HG02852 (cell line): Measurements from ENCODE around the gene CAPN13.

Experiments used
- ATAC-seq: cut with Tn5 transposase; IDR thresholded peaks from one replicate; pipeline ENCODE4 v1.9.1; 2021; ENCODE audit warnings: mild to moderate bottlenecking, moderate library complexity; ENCODE audit not compliant: unreplicated experiment

CAPN13 gene

DNA sequence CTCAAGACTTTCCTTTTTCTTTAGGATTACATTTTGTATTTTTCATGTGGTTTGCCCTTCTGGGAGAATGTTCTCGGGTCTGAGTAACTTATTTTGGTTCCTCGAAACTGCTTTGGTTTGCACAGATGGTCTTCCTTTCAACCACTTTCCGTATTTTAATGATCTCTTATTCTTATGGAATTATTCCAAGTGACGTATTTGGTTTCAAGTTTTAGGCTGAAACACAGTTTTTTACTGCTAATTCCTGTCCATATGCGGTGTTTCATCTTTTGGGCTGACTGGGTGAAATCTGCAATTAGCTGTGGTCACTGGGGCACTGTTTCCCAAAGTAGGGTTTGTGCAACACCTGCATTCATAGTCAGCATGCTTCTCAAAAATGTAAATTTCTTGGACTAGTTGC lies 122.7 kb downstream of the CAPN13 start:
- no peak for ATAC-seq

DNA sequence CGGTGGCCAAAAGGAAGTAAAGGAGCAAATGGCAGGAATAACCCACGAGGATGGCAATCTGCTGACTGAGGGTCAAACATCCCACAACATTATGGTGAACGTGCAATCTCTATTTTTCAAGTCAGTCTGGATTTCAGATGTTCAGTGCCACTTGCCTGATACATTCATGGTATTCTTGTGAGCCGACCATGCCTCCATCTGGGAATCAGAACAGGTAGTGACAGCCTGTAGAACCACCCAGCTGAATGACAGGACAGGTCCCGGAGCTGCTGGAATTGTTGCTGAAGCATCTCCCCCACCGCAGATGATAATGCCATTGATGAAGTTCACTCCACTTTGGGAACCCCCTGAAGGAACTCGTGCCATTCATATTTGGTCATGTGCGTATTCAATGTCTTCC lies 123.2 kb downstream of the CAPN13 start:
- no peak for ATAC-seq

DNA sequence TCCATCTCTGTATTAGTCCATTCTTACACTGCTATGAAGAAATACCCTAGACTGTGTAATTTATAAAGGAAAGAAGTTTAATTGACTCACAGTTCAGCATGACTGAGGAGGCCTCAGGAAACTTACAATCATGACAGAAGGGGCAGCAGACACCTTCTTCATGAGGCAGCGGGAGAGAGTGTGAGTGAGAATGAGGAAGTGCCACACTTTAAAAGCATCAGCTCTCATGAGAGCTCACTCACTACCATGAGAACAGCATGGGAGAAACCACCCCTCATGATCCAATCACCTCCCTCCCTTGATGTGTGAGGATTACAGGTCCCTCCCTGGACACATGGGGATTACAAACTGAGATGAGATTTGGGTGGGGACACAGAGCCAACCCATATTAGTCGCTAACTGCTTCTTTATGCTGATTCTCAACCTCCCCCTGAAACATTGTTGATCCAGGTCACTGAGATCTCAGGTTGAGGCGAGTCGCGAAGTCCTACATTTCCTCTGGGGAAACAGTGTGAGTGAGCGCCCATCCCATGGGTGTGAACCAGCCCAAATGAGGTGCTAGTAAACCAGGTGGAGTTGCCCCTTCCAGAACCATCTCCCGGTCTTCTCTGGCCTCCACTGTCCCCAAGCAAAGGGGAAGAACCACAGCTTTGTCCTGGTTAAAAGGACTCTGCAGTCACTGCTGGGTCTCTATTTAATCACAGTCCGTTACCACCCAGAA lies 123.8 kb downstream of the CAPN13 start:
- no peak for ATAC-seq

DNA sequence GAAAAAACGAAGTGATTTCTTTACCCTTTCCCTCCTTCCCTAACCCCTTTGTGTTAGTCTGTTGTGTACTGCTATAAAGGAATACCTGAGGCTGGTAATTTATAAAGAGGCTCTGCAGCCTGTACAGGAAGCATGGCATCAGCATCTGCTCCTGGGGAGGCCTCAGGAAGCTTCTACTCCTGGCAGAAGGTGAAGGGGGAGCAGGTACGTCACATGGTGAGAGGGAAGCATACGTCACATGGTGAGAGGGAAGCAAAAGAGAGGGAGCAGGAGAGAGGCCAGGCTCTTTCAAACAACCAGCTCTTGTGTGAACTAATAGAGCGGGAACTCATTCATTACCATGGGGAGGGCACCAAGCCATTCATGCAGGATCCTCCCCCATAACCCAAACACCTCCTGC lies 126.2 kb downstream of the CAPN13 start:
- no peak for ATAC-seq

DNA sequence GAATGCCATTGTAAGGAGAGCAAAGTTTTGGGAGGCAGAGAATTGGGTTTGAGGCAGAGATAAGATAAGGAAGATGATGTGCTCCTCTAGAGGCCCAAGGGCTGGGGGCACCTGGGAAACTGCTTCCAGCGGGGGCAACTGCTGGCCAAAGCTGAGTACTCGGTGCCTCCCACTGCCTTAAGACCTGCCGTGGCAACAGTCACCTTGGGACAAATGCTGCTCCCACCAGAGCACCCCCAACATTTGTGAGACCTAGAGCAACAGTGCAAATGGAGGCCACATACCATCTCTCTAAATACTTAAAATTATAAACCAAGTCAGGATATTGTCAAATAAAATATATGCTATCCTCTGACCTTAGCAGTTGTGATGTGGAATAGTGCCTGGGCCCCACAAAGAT lies 127.1 kb downstream of the CAPN13 start:
- no peak for ATAC-seq

DNA sequence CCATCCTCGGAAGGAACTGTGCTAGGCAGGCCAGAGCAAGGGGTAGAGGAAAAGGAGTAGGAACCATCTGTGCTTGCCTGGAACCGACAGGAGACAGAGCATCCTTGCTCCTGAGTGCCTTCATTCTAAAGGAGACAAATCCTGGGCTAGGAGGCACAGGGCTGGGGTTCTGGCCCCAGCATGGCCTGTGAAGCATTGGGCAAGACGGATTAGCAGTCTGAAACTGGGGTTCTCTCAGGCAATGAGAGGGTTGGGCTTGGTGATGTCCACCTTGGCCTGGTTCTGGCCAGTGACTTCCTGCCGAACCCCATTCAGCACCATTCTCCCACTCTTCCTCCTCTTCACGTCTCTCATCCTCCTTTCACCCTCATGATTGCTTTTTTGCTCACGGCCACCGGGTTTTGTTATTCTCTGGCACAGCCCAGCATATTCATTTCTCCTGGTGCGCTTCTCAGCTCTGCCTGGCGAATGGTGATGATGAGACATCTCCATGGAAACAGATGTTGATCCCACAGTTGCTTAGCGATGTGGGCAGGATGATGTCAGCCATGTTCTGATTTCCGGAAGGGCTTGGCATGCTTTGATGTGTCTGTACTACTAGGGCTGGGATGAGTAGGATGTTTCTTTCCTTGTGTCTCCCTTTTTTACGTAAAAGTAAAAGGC lies 127.7 kb downstream of the CAPN13 start:
- ATAC-seq, result no peak

DNA sequence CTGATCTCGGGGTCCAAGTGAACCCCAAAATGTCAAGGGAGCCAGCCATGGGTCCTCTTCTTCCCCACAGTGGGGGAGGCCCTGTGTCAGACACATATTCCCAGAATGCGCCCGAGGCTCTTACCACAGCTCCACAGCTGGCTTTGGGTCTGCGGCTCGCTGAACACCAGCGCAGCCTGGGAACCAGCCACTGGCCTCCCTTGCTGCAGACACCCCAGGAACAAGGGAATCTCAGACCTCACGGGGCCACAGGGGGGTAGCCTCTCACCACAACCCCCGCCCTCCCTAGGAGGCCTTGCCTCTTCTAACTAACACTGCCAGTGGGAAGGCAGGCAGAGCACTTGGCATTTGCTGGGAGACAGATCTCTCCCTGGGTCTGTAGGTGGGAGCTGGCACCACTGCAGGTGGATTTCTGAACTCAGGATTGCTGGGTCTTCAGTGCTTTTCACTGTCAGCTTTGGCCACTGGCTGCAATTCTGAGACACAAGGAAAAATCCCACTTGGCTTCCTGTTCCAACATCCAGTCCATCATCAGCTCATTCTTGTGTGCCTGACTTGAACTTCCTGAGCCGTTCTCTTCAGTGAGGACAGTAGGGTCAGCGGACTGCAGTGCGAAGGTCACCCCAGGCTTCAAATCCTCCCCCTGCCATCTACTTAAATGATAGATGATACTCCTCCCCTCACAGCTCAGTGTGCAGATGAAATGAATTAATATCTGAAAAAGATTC lies 128.7 kb downstream of the CAPN13 start:
- no peak for ATAC-seq

DNA sequence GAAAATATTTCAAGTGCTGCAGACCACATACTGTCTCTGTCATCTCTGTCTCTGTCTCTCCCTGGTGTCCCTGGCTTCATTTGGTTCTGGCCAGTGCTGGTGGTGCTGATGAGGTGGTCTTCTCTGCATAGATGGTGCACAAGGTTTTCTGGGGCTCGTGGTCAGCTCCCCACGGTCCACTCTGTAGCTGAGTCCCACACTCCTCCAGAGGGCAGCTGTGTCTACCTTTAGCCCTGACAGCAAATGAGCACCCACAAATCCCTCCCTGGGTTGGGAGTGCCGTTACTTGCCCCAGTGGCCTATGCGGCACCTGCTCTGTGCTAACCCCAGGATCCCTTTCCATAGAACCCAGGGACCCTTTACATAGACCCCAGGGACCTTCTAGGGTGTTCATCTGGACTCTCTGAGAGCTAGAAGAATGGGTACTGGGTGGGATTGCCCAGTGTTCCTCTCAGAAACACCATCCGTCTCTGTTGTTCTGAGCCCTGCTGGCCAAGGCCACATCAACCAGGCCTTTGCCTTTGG lies 129.3 kb downstream of the CAPN13 start:
- no peak for ATAC-seq

DNA sequence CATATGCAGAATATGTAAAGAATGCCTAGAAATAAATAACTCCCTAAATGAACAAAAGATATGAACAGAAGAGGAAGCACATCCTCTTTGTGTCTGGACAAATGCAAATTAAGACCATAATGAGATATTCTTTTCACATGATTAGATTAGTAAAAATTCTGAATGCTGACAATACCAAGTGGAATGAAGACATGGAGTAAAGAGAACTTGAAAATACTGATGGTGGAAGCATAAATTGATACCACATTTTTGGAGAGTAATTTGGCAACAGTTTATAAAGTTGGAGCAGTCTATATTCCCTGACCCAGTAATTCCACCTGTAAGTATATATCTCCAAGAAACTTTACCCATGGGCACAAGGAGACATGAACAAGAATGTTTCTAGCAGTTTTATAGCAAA lies 130.0 kb downstream of the CAPN13 start:
- ATAC-seq, result no peak

DNA sequence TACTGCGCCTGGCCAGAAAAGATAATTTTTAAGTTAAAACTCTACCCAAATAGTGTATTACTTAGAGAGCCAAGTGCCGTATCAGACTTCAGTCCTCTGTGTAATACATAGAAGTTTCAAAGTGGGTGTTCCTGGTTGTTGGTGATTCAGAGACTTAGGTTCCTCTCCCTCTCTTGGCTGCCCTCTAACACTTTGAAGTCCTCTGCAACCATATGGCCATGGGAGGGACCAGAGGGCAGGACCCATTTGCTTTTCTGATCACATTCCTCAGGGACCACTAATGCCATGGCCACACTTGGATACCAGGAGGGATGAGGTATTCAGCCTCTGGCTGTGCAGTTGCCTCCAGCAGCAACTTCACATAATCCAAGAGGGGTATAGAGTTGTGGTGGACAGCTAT lies 131.5 kb downstream of the CAPN13 start:
- no peak for ATAC-seq

DNA sequence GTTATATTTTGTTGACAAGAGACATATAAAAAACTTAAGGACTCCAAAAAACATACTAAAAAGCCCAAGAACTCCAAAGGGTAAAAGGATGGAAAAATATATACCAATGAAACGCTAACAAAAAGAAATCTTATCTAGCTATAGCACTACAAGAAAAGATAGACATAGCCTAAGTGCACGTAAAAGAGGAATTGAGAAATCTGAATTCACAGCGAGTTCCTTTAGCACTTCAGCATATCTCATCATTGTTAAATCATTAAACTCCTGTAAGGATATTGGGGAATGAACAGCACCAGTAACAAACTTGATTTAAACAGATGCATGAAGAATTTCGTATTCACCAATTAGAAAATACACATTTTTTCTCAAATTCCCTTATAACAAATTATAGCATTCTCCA lies 134.1 kb downstream of the CAPN13 start:
- no peak for ATAC-seq
